Stimulated activated naive CD4-positive, alpha-beta T cell treated with Interleukin-2 at 50 U/mL for 16 hours (primary cell): ENCODE results near the gene METTL25.

Experiments used
- DNase-seq: peaks from one replicate; lab custom pipeline; 2025; lab: John Stamatoyannopoulos, UW

The METTL25 gene

GRCh38 chr12:82407481-82407880 is 49.2 kb downstream of the METTL25 start:
- DNase-seq, result no peak

DNA sequence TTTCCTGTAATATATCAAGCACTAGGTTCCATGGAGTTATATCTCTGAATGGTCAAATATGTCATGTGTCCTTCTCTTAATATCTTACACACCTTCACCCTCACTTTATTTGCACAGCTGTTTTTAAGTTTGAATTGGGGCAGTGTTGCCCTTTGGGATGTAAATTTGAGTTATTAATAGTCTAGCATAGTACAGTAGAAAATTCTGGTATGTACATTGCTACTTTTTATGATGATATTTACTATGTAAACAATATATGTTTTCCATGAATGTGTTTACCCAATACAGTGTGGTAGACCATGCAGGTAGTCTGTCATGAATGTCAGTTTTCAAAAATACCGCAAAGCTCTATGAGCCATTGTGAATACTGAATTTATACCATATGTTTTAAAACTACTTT is 50.5 kb downstream of the METTL25 start:
- DNase-seq, result no peak

GRCh38 chr12:82411546-82412230 is 53.4 kb downstream of the METTL25 start:
- DNase-seq, result no peak

GRCh38 chr12:82412246-82412645 is 53.9 kb downstream of the METTL25 start:
- DNase-seq, result no peak

DNA sequence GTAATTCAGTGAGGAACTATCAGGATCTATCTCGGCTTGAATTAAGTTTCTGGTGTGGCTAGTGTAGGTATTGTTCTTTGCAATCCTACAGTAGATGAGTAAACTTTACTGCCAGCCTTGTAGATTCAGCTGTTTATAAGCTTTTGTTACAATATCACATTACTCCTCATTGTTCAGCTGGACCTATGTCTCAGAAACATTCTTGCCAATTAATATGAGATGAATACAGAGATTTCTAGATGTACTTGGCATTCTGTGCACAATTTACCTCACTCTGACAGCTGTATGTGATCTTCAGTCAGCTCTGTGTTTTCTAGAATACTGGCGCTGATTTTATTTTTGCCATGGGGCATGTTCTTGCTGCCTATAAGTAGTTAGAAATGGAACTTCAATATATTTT is 55.7 kb downstream of the METTL25 start:
- no peak for DNase-seq

DNA sequence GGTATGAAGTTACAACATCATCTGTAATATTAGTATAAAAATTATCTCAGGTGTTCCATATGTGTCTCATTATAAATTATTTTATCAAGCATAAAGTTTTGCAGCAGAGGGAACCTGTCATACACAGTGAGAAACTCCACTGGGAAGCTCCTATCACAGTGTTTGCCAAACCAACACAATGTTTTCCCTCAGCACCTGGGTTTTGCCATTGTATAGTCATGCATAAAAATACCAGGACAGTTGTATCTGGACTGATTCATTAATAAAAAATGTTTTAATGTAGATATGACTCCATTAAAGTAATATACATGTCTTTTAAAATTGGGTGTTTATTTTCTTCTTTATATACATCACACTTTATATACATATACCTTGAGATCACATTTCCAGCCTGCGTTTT is 56.6 kb downstream of the METTL25 start:
- DNase-seq, result no peak

- DNase-seq, result no peak
These were observed 57.1 kb downstream of the METTL25 start for GRCh38 chr12:82415402-82415801.

DNA sequence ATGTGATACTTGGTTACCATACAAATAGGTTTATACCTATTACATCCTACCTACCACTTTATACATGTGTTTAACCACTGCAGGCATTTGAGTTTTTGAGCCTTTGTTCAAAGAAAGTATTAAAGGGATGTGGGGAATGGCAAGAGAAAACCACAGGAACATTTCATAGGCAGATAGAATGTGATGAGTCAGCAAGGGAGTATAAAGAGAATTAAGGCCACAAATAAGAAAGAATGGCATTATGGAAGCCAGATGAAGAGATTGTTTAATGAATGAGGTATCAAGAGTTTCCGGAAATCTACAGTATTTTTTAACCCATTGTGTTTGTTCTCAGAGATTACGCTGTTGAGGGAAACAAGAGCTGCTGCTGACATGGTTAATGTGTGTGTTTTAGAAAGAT is 66.9 kb downstream of the METTL25 start:
- no peak for DNase-seq

DNA sequence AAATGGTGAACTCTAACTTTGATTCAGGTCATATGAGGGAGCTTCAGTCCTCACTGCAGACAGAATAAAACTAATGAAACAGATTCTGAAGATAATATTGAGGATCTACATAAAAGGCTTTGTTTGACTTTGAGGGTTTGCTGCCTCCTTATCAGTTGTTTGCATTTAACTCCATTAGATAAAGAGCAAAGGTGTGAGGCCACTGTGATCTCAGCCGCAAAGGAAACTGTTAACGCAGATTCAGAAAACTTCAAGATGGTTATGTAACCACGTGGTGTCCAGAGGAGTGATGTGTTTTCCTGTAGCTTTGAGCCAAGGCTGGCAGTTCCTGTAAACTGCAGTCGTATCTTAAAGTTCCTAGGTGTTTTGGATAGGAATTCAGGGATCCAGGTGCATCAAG is 67.8 kb downstream of the METTL25 start:
- DNase-seq, result no peak

- DNase-seq, result no peak
These were observed 68.3 kb downstream of the METTL25 start for GRCh38 chr12:82426586-82426985.

- DNase-seq, result no peak
These were observed 72.3 kb downstream of the METTL25 start for GRCh38 chr12:82430541-82431145.

- no peak for DNase-seq
These were observed 76.1 kb downstream of the METTL25 start for GRCh38 chr12:82434392-82434911.

DNA sequence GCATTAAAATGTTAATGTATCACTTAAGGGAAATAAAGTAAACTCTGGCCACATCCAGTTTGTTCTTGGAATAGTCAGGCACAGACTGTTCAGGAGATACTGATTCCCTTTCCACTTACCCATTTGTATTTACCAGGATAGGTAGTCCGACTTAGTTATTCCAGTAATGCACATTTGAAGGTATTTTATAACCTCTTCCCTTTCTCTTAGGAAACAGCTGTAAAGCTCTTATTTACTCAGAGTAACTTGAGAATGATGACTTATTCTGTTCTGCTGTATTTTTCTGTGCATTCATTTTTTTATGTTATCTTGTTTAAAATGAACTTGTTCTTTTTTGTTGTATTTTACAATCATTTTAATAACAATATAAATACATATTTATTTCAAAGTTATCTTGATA is 78.0 kb downstream of the METTL25 start:
- no peak for DNase-seq

DNA sequence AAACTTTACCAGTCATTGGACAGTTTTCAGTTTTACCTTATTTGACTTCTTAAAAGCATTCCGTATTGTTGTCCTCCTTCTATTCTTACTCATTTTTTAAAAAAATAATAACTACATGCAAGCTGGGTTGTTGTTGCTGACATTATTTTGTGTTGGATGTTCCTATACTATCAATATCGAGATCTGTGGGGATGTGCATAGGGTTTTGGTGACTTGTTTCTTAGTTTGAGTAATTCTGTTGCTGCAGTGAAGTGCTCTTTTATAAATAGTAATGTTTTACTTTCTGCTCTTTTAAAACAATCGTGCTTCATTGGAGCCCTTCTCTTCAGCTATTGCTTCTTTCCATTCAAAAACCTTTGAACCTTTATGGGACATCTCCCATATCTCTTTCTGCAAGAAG is 79.4 kb downstream of the METTL25 start:
- DNase-seq, result no peak

GRCh38 chr12:82438356-82438755 is 80.0 kb downstream of the METTL25 start:
- DNase-seq, result no peak

- DNase-seq, result no peak
These were observed 82.6 kb downstream of the METTL25 start for GRCh38 chr12:82440885-82441284.

- DNase-seq, result no peak
These were observed 90.7 kb downstream of the METTL25 start for GRCh38 chr12:82448911-82449578.

DNA sequence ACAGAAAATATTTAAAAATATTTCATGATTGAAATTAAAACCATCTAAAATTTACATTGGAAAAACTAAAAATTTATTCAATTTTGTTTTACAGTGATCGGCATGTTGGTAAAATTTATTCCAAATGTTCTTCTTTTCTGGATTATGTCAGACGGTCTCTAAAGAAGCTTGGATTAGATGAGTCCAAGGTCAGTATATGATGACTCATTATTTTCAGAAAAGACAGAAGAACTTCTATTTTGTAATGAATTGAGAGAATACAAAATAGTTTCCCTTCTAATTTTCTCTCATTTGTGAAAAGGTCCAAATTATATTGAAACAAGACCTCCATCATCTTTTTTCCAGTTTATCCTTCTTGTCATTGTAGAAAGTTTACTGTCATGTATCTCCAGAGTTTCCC is 98.3 kb downstream of the METTL25 start:
- DNase-seq, result no peak

- DNase-seq, result no peak
These were observed 99.8 kb downstream of the METTL25 start for GRCh38 chr12:82458101-82458500.

GRCh38 chr12:82461393-82461792 is 103.1 kb downstream of the METTL25 start:
- DNase-seq, result no peak

- DNase-seq, result no peak
These were observed 103.5 kb downstream of the METTL25 start for GRCh38 chr12:82461836-82462235.

DNA sequence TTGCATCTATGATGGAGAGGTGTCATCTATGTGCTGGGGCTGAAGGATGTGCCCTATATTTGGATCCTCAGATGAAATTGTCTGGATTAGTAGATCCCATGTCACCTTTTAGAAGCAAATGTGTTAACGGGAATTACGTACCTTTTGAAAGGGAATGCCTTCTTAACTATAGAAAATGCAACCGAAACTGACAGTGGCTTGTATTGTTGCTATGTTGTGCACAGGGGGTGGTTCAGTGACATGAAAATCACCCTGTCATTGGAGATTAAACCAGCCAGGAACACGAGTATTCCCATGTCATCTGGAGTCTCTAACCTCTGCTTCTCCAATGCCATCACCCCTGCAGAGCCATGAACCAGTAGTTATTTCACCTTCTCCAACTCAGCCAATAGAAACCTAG is 110.2 kb downstream of the METTL25 start:
- DNase-seq, result no peak

DNA sequence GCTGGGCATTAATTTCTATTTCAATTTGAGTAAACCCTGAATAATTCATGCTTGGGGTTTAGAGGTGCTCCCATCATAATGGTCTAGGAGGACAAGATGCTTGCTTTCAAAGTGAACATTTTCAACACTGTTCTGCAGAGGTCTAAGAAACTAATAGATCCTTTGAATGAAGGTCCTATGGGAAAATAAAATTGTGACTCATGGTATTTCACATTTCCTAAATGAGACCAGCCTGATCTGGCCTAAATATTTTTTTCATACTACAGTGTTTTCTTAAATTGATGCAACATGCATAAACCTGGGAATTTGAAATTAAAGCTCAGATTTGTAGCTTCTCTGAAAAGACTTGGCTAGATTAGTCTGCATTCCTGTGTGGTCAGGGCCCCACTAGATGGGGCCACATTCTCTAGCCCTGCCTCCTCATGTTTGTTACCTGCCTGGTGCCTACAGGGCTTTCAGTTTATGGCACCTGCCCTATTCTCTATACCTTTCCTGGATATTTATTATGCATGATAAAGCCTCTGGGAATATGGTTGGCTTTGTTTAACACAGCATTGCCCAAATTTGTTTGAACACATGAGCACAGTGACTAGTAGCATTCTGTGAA is 112.7 kb downstream of the METTL25 start:
- DNase-seq, result no peak
